Activated T-cell treated with anti-CD3 and anti-CD28 coated beads for 1 hour (primary cell): ENCODE data around the gene VWCE.

Experiments used
- DNase-seq: peaks from one replicate; pipeline ENCODE4 v3.0.0-alpha.2; 2020; ENCODE audit warnings: low read depth

VWCE gene, protein sequence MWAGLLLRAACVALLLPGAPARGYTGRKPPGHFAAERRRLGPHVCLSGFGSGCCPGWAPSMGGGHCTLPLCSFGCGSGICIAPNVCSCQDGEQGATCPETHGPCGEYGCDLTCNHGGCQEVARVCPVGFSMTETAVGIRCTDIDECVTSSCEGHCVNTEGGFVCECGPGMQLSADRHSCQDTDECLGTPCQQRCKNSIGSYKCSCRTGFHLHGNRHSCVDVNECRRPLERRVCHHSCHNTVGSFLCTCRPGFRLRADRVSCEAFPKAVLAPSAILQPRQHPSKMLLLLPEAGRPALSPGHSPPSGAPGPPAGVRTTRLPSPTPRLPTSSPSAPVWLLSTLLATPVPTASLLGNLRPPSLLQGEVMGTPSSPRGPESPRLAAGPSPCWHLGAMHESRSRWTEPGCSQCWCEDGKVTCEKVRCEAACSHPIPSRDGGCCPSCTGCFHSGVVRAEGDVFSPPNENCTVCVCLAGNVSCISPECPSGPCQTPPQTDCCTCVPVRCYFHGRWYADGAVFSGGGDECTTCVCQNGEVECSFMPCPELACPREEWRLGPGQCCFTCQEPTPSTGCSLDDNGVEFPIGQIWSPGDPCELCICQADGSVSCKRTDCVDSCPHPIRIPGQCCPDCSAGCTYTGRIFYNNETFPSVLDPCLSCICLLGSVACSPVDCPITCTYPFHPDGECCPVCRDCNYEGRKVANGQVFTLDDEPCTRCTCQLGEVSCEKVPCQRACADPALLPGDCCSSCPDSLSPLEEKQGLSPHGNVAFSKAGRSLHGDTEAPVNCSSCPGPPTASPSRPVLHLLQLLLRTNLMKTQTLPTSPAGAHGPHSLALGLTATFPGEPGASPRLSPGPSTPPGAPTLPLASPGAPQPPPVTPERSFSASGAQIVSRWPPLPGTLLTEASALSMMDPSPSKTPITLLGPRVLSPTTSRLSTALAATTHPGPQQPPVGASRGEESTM

DNA sequence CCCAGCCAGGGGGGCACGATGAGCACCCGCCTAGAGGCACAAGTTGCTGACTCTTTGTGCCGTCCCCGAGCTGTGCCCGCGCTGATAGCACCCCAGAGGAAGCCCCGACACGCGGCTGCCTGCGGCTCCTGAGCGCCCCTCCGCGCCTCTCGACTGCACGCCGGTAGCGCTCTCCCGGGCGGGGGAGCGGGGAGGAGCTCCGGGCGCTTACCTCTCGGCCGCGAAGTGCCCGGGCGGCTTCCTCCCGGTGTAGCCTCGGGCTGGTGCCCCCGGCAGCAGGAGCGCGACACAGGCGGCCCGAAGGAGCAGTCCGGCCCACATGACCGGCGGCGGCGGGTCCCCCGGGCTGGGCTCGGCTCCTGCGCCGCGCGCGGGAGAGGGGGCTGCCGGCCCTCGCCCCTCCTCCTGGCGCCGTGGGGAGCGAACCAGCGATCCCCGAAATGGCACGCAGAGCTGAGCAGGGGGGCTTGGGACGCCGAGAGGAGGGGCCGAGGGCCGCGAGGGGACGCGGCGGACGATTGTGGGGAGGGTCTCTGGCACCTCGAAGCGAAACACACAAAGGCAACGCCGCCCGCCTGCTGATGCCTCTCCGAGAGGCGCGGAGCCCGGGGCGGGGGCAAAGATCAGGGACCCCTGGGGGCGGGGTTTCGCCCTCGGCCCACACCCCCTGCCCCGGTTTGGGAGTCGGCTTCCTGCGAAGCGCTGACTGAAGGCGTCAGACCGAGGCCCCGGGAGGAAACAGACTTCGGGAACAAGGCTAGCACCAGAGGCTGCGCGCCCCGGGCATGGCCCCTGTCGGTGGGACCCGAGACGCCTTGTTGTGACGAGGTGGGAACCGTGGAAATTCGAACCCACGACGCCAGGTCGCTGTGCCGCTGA lies at the start of gene VWCE:
VWCE (minus strand) TSS at position 600 of the 879 bp plus-strand sequence; CDS start at position 321, 279 bp downstream.
- DNase-seq, result peak; percentile 44

DNA sequence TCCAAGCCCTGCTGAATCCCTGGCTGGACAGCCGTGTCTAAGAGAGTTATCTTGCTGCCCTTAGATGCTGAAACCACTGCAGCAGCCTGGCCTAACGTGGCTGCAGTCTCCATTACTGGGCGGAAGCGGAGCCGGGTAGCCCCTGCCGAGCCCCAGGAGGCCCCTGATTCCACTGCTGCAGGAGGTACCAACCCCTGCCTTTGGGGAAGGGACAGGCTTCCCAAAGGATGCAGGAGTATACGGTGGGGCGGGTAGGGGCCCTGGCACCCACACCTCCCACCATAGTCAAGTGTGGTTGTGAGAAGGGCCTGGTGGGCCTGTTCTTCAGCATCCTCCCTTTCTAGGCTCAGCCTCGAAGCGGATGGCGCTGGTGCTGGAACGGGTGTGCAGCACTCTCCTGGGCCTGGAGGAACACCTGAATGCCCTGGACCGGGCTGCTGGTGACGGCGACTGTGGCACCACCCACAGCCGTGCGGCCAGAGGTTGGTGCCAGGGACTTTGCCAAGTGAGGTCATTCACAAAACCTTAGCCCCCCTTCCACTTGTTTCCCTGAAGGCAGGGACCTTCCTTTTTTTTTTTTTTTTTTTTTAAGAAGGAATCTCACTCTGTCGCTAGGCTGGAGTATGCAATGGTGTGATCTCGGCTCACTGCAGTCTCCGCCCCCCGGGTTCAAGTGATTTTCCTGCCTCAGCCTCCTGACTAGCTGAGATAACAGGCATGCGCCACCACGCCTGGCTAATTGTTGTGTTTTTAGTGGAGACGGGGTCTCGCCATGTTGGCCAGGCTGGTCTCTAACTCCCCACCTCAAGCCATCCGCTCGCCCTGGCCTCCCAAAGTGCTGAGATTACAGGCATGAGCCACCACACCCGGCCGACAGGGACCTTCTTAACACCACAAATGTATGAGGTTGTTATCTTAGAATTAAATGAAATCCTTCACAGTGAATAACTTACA lies 49.0 kb upstream of the VWCE start:
- no peak for DNase-seq

DNA sequence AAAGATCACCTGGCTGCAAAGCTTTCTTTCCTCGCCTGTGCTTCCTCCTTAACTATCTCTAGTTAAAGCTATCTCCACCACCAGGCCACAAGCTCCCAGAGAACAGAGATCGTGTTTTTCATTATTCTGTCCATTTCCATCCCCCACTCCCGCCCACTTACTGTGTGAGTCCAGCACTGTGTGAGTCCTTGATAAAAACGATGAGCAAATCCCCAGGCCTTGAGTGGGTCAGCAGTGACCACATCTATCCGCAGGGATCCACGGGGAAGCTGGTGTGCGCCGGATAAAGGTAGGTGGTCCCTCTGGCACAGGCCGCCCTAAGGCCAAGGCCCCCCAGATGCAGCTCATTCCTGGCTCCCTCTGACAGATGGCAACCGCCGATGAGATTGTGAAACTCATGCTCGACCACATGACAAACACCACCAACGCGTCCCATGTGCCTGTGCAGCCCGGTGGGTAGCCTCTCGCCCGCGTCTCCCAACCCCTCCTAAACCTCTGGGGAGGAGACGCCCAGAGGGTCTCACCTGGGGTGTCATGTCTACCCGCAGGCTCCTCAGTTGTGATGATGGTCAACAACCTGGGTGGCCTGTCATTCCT lies 47.2 kb upstream of the VWCE start:
- no peak for DNase-seq

DNA sequence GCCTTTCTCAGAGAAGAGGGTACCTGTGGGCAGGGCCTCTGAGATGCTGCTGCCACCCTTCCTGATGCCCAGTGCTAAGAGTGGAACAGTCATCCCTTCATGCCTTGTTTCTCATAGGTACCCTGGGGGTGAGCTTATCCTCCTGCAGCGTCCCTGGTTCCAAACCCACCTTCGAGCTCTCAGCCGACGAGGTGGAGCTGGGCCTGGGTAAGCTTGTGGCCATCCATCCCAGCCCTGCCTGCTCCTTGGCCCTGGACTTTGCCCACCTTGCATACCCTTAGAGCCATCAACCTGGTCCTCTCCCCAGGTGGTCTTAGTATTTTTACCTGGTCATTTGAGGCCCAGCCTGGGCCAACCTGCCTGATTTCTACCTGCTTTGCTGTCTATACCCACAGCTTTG lies 46.6 kb upstream of the VWCE start:
- no peak for DNase-seq

DNA sequence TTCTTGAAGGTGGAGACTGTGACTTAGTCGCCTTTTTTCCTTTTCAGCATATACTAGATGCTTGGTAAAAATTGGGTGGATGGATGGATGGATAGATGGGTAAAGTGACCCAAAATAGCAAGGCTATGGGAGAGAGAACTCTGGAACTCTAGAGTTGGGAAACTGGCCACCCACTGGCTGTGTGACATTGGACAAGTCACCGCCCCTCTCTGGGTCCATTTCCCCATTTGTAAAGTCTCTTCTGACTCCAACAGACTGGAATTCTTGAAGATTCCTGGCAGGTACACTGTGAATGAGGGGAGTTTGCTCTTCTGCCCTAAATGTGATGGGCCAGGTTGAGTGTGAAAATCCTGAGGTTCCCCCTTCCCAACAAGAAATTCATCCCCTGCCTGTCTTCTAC lies 45.9 kb upstream of the VWCE start:
- no peak for DNase-seq

DNA sequence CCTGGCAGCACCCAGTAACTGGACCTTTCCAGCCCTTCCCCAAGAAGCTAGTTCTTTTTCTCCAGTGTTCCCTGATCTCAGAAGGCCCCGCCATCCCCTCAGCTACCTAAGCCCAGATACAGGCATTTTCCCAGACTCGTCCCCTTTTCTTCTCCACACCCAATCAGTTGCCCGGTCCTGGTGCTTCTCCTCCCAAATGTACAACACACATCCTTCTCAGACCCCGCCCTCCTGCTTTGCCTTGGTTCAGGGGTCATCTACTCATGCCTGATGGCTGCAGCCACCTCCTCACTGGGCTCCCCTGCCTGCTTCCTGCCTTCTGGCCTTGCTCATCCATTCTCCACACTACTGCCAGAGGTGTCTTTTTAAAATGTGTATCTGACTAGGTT lies 44.4 kb upstream of the VWCE start:
- no peak for DNase-seq

DNA sequence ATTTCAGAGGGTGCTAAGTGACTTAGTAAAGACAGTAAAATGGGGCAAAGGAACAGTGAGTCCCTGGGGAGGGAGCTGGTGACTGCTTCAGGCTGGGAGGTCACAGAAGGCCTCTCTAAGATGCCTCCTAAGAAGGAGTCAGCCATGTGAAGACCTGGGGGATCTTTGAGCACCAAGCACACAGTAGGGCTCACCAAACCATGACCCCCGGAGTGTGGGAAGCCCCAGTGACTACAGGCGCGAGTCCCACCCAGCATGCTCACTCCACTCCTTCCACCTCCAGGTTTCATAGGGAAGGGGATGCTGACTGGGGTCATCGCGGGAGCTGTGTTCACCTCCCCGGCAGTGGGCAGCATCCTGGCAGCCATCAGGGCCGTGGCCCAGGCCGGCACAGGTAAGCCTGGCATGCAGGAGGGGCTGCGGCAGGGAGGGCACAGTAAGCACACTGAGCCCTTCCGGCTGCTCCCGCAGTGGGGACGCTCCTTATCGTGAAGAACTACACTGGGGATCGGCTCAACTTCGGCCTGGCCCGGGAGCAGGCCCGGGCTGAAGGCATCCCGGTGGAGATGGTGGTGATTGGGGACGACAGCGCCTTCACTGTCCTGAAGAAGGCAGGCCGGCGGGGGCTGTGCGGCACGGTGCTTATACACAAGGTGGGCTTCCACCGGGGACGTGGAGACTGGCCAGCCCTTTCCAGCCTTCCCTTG lies 43.8 kb upstream of the VWCE start:
- no peak for DNase-seq

DNA sequence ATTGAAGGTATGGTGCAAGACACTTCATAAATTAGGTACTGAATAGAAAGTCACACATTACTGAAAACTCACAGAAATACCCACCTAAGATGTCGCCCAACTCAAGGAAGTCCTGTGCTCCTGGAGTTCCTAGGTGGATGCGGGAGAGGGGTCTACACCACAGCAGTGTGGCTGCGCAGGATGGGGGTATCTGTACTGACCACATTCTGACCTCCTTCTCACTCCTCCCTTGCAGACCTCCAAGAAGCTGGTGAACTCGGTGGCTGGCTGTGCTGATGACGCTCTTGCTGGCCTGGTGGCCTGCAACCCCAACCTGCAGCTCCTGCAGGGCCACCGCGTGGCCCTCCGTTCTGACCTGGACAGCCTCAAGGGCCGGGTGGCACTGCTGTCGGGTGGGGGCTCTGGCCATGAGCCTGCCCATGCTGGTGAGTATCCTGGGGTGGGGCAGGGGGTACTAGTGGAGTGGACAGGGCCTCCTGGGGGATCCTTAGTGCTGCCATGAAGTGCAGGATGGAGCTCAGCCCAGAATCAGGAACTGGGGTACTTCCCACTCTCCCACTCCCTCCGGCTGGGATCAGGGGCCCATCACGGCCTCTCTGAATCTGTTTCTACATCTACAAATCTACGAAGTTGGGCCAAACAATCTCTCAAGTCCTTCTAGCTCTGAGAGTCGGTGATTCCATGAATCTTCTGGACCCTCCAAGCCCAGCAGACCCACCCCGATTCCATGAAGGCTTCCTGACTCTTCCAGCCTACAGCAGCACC lies 42.8 kb upstream of the VWCE start:
- DNase-seq, result no peak

DNA sequence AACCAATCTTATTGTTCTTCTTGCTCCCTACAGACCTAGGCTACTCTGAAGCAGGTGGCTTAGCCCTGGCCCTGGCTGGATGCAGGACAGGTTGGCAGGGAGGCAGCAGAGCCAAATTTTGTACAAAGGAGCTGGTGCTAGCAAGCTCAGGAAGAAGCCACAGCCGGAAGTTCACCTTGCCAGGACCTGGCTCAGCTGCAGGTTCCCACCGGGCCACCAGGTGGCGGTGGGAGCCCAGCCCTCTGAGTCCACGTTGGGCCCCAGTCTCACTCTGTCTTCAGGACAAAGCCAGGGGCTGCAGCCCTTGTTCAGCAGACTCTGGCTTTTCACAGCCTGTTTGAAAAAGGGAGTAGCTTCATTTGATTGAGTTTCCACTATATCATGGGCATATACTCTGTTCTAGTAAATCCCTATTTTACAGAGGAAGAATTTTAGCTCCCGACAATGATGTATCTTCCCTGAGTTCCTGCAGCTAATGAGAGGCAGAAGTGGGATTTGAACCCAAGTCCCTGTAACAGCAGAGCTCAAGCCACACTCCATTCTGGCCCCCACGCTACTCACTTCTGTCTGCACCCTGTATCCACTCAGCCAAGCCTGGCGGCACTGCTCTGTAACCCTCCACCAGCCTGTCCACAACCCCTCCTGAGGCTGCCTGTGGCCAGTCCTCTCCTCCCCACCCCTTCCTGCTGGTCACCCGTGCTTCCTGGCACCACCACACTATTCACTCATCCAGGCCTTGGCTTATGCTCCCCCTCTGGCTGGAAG lies 41.2 kb upstream of the VWCE start:
- peak; percentile 69 for DNase-seq

DNA sequence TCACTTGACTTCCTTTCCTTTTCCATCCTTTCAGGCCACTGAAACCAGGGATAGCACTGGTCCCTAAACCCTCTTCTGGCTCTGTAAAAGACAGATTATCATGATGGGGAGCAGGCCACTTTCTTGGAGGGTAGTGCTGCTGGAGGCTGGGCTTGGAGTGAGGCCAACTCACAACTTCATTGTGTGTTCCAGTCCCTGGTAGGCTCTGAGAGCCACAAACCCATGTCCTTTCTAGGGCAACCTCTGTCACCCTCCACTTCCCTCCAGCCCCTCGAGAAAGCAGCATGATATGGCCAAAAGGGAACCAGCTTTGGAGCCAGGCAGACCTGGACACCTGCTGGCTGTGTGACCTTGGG lies 40.2 kb upstream of the VWCE start:
- no peak for DNase-seq

DNA sequence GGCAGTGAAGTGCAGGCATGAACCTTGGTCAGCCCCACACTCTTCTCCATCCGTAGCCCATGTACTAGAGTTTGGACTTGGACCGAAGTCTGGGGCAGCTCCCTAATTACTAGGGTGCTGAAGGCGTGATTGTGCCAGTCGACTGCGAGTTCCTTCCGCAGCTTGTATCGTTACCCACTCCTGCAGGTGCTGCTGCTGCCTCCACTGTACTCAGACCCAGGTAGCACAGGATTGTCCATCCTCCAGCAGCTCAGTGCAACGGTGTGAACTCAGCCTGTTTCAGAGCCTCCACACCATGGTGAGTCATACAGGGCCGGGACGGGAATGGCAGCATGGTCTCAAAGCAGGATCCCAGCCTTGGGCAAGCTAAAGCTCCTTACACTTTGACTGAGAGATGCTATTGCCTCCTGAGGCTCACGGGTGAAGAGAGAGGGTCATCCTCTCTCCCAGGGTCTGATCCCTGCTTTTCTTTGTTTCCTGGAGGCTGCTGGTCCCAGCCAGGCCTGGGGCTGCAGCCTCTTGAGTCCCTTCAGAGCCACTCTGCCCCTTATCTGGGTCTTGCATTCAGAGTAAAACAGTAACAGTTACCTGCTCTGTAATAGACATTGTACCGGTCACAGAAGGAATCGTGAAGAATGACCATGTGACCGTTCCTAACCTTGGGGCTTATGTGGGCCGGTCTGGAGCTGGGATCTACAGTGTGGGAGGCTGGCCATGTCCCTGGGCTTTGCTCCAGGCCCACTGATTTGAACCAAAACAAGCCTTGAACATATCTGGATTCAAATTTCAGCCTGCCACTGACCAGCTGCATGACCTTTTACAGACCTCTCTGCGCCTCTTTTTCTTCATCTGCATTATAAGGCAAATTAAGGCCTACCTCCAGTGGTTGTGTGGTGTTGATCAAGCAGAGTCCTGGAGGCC lies 39.6 kb upstream of the VWCE start:
- DNase-seq, result no peak

DNA sequence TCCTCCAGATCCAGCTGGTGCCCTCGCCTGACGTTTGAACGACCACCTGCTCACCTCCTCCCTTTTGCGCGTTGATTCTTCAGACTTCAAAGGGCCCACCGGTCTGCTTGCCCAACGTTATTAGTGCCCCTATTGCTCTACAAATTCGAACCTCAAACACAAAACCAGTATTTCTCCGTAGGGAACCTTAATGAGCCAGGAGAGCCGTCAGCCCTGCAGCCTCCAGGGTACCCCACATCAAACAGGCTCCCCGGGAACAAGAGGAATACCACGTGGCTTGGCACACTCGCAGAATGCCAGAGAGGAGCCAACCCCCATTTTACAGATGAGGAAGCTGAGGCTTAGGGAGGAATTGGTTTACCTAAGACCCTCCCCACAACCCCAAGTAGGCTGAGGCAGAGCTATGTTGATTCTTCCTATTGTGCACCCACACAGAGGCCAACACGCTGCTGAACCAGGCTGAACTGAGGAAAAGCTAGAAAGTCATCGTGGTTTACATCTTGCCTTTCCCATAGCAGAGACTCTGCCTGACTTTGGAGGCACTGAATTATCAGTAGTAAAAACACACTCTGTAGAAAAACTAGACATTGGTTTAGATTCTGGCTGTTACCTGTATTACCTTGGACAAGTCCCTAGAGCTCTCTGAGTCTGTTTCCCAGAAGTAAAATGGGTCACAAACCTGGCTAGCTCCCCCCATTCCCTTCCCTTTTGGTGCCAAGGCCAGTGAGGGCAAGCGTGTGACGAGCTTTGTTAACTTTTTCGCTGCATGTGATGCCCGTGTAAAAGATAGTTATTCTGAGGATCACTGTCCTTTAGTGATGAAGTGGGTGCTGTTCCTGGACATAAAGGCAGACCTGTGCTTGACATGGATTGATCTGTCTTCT lies 38.7 kb upstream of the VWCE start:
- DNase-seq, result no peak

DNA sequence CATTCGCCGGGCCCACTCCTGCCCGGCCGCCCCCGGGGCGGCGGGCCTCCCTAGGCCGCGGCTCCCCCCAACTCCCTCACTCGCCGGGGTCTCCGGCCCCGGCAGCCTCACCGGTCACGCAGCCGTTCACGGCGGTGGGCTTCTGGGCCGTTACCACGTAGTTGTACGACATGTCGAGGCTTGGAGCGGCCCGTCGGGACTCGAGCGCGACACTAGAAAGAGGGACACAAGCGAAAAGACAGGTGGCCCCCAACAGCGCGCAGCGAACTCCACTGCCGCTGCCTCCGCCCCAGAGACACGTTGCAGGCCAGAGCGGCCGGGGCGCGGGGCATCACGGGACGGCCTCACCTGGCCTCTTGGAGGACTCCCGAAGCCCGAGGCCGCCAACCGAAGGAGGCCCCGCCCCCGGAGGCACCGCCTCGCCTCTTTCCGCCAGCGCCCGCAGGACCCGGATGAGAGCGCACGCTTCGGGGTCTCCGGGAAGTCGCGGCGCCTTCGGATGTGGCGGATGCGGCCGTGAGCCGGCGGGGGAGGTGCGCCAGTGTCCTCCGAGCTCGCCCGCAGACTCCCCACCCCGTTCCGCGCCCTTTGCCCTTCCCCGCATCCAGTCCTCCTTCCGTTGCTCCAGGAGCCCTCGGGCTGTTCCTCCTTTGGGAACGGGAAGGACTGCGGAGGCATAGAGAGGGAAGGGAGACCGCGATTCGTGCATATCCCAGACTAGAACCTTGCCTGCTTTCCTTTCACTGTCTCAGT lies 37.9 kb upstream of the VWCE start, which contains the start of the genes DDB1 and TKFC:
DDB1 (minus strand) TSS at position 309 of the 753 bp plus-strand sequence; CDS start at position 172, 137 bp downstream.
TKFC (plus strand) TSS at position 432 of the 753 bp plus-strand sequence. CDS start 1,501 bp downstream, outside the sequence.
- DNase-seq, result peak; percentile 93

DNA sequence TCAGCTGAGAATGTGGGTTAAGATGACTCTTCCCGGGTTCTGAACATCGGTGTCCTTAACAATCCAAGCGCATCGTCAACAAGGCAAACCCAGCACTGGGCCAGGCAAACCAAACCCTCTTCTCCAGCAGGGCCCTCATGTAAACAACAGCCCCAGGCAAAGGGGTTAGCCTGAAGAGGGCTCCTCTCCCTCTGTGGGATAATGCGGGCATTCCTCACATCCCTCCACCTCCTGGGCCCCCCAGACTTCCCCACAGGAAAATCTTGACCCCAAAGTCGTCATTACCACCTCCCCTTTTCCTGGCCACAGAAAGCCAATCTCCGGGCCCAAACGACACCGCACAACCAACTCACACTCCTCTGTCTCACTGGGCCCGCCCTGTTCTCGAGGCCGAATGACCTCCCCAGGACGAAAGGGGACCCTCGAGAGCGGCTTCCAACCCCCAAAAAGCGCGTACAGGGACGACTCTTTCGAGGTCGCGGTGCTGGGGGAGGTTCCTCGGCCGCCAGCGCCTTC lies 37.2 kb upstream of the VWCE start:
- no peak for DNase-seq

DNA sequence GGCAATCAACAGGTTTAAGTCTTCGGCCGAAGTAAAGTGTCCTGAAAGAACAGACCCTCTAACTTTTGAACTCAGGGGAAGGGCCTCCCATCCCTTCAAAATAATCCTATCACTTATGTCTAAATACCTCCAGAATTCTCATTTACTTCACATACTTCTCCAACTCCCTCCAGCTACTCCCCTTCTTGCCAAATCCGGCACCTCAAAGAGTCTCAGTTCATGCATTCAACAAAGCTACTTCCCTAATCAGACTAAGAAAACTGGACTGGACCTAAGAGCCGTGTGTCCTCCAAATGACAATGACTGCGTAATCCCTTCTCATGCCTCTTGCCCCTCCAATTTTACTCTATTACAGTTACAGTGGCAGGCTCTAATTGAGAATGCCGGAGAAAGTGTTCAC lies 36.5 kb upstream of the VWCE start:
- no peak for DNase-seq
